Measurements from ENCODE around the gene INSL3. TPM values are rescaled to one million over a fixed set of nuclear protein-coding genes. Genes with fewer than 3 reads are reported as not detected.
A peak's percentile ranks its signal among the peaks of the same experiment; 100 is the strongest.

The INSL3 gene
- total and polyA plus RNA-seq, 2 of the 13 experiments (the other 11 are each of a cell fraction or from before 2014, with no cell fraction given), result 0.30 TPM; not detected in 1

- CTCF ChIA-PET (ENCODE audit: low intra/inter-chr PET ratio, low total read pairs), result no interaction called here
- POLR2A ChIA-PET, result interaction anchor here (0.9 to 3.7 kb wide), 4 partner anchors 11 to 54 kb away, joined by 3 to 49 read pairs (median 8); partner anchors contain the start of genes B3GNT3 and RPL18A
- peak overlapping the region in 2 of 3 experiments; percentile 5 to 36; a peak in 2 of 6 replicates for H3K4me3 ChIP-seq (replicated peaks in 1 of 3; ENCODE audit: insufficient read depth in 1 of 3, low read depth in 2 of 3, low read length in 3 of 3)
- no TSS peak for BruUV-seq (replicated peaks)
- H3K9me3 ChIP-seq (ENCODE audit: low read length), result no peaks in the 10 kb centered on the region
- FAIRE-seq, result no peak
- H3K36me3 ChIP-seq (replicated peaks in 1 of 2; ENCODE audit: control insufficient read depth in 1 of 2, insufficient read depth in 2 of 2, low read length in 2 of 2), result no peaks in the 10 kb centered on the region; a peak in 2 of 5 replicates
- H4K20me1 ChIP-seq (ENCODE audit: insufficient read depth, low read length), result no peaks in the 10 kb centered on the region
- in situ Hi-C loops (cut with HindIII; ENCODE audit: extremely low pct_ligation_motif_present, low pct_unique_long_range_greater_than_20kb), result loop anchor here (5.0 kb wide), 1 partner anchor 51 kb away; the partner anchor contains the start of gene B3GNT3
- peak overlapping the region; percentile 52 for H3K4me2 ChIP-seq (ENCODE audit: low read depth, low read length)
- H3K27ac ChIP-seq (ENCODE audit: extremely low read length, insufficient read depth, low read length), result peak overlapping the region; percentile 21
- WGBS (ENCODE audit: low lambda C conversion rate), result 48% methylated on average over 14 of the region's 14 CpGs
- no peak overlapping the region for H2AFZ ChIP-seq (ENCODE audit: low read length)
- H3K9ac ChIP-seq (ENCODE audit: insufficient read depth, low read depth, low read length), result peak overlapping the region; percentile 33; the same call in 1 of the 2 replicates
- peaks cover 43% of the 10 kb centered on the region for H3K4me1 ChIP-seq (ENCODE audit: insufficient read depth, low read length)
- no peaks in the 10 kb centered on the region for H3K27me3 ChIP-seq (ENCODE audit: control insufficient read depth in 1 of 2, insufficient read depth in 2 of 2, low read length in 2 of 2)
- intact Hi-C loops (cut with micrococcal nuclease; ENCODE audit: unreplicated experiment), result no loop called here
- DNase-seq (ENCODE audit: low spot score), result no peak
- no peaks in the 10 kb centered on the region for H3K79me2 ChIP-seq (ENCODE audit: insufficient read depth, low read length)
- ATAC-seq, result no peak
- TF ChIP-seq, protein P1, sequence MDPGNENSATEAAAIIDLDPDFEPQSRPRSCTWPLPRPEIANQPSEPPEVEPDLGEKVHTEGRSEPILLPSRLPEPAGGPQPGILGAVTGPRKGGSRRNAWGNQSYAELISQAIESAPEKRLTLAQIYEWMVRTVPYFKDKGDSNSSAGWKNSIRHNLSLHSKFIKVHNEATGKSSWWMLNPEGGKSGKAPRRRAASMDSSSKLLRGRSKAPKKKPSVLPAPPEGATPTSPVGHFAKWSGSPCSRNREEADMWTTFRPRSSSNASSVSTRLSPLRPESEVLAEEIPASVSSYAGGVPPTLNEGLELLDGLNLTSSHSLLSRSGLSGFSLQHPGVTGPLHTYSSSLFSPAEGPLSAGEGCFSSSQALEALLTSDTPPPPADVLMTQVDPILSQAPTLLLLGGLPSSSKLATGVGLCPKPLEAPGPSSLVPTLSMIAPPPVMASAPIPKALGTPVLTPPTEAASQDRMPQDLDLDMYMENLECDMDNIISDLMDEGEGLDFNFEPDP (CRISPR knock-in tag; conservative IDR thresholded peaks at IDR 0.05), result no peak
- no peak for TF ChIP-seq ZNF816 (CRISPR knock-in tag; IDR thresholded peaks at IDR 0.05; ENCODE audit: borderline replicate concordance)
- peak; percentile 46 for TF ChIP-seq ZNF770 (CRISPR knock-in tag; IDR thresholded peaks at IDR 0.05)
- TF ChIP-seq AGO2 (optimal IDR thresholded peaks at IDR 0.05; ENCODE audit: low read depth, low read length), result no peak
- peak; percentile 76 for TF ChIP-seq ZNF263 (CRISPR knock-in tag; IDR thresholded peaks at IDR 0.05)
- no peak for TF ChIP-seq NR2F6 (IDR thresholded peaks at IDR 0.05)
- TF ChIP-seq NR2F6 (CRISPR knock-in tag; IDR thresholded peaks at IDR 0.05), result no peak
- 0 out of 2 replicates have a peak, but pooled peaks have one; percentile 51 for TF ChIP-seq HNRNPL (IDR thresholded peaks at IDR 0.05; ENCODE audit: low read depth, low read length)
- peak; percentile 50; the same call in 1 of the 2 replicates for TF ChIP-seq ZBTB38 (CRISPR knock-in tag; IDR thresholded peaks at IDR 0.05)
- no peak for TF ChIP-seq HCFC1 (IDR thresholded peaks at IDR 0.05; ENCODE audit: low read depth, low read length)
- TF ChIP-seq, protein P2, sequence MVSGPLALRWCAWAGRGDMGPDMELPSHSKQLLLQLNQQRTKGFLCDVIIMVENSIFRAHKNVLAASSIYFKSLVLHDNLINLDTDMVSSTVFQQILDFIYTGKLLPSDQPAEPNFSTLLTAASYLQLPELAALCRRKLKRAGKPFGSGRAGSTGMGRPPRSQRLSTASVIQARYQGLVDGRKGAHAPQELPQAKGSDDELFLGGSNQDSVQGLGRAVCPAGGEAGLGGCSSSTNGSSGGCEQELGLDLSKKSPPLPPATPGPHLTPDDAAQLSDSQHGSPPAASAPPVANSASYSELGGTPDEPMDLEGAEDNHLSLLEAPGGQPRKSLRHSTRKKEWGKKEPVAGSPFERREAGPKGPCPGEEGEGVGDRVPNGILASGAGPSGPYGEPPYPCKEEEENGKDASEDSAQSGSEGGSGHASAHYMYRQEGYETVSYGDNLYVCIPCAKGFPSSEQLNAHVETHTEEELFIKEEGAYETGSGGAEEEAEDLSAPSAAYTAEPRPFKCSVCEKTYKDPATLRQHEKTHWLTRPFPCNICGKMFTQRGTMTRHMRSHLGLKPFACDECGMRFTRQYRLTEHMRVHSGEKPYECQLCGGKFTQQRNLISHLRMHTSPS (CRISPR knock-in tag; IDR thresholded peaks at IDR 0.05; ENCODE audit: low read depth), result peak; percentile 61; the same call in 1 of the 2 replicates
- TF ChIP-seq HDAC6 (IDR thresholded peaks at IDR 0.05; ENCODE audit: low read depth, low read length), result no peak
- TF ChIP-seq, protein P3, sequence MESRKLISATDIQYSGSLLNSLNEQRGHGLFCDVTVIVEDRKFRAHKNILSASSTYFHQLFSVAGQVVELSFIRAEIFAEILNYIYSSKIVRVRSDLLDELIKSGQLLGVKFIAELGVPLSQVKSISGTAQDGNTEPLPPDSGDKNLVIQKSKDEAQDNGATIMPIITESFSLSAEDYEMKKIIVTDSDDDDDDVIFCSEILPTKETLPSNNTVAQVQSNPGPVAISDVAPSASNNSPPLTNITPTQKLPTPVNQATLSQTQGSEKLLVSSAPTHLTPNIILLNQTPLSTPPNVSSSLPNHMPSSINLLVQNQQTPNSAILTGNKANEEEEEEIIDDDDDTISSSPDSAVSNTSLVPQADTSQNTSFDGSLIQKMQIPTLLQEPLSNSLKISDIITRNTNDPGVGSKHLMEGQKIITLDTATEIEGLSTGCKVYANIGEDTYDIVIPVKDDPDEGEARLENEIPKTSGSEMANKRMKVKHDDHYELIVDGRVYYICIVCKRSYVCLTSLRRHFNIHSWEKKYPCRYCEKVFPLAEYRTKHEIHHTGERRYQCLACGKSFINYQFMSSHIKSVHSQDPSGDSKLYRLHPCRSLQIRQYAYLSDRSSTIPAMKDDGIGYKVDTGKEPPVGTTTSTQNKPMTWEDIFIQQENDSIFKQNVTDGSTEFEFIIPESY (CRISPR knock-in tag; IDR thresholded peaks at IDR 0.05), result peak; percentile 63
- no peak for TF ChIP-seq PBX2 (CRISPR knock-in tag; IDR thresholded peaks at IDR 0.05)
- no peak for TF ChIP-seq ZFP1 (CRISPR knock-in tag; IDR thresholded peaks at IDR 0.05)
- 0 out of 2 replicates have a peak, but pooled peaks have one; percentile 23 for TF ChIP-seq ZSCAN25 (CRISPR knock-in tag; IDR thresholded peaks at IDR 0.05)
Measured at GRCh38 chr19:17848595-17849292, 27.4 kb upstream of the INSL3 start.
